ENCODE data around the gene KRTAP10-7.

- TF ChIP-seq POLR2AphosphoS5 (IDR thresholded peaks at IDR 0.05) (no peak), CTCF (IDR thresholded peaks at IDR 0.05) (no peak)
Measured at GRCh38 chr21:44594406-44594916, 5.9 kb upstream of the KRTAP10-7 start.
